GM10248 (cell line): ENCODE measurements around the gene FJX1.

ENCODE experiments used
- CTCF ChIA-PET: fragments of 300-600 bp; sonication (Branson Sonifier 250); formaldehyde crosslinking; extraction: SDS; loops from one replicate; lab custom pipeline; 2021; ENCODE audit warnings: antibody characterized with exemption; lab: Yijun Ruan, JAX
- POLR2A ChIA-PET: fragments of 350-650 bp; sonication (Branson Sonifier 250); formaldehyde crosslinking; extraction: SDS; loops from one replicate; lab custom pipeline; 2020; ENCODE audit warnings: antibody characterized with exemption; lab: Yijun Ruan, JAX
- DNase-seq: peaks from one replicate; pipeline ENCODE4 v3.0.0; 2012; ENCODE audit errors: extremely low spot score
- TF ChIP-seq, protein P1 (sequence below): IDR thresholded peaks from 2 replicates; pipeline ENCODE4 v1.5.1; 2012; ENCODE audit warnings: mild to moderate bottlenecking, low read depth; ENCODE audit errors: extremely low read depth, missing control alignments, control extremely low read depth

FJX1 gene

DNA sequence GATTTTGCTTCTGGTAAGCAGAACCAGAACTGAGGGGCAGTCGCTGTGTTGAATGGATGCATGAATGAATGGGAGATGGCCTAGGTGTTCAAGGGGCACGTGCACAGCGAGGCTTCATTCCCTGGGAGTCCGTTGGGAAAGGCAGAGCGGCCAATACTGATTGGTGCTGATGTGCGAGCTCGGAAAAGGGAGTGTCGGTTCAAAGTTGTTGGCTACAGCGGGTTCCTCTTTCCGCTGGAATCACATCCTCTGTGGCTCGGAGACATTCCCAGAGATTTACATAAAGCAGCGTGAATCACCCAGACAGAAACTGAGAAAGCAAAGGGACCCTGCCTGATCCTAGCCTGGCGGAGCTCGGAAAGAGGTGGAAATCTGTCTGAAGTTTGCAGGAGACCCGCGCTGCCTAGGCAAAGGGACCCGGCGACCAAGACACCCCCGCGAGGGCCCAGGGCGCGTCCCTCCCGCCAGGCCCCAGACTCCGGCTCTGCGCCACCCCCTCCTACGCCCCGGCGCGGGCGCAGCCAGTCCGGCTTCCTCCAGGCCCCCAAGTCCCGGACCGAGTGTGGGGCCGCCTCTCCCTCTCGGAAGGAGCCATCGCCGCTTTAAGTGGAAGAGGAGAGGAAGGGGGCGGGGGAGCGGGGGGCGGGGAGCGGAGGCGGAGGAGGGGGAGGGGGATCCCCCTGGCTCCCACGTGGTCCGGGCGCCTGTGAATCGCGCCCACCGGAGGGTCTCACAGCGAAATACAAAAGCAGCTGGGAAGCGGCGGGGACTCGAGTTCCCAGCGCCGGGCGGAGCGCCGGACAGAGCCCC is at the start of gene FJX1:
Gene FJX1, plus strand, starts transcription at position 774 of the 810 bp plus-strand sequence. CDS start 177 bp downstream, outside the sequence.
- peak; percentile 76 for DNase-seq

DNA sequence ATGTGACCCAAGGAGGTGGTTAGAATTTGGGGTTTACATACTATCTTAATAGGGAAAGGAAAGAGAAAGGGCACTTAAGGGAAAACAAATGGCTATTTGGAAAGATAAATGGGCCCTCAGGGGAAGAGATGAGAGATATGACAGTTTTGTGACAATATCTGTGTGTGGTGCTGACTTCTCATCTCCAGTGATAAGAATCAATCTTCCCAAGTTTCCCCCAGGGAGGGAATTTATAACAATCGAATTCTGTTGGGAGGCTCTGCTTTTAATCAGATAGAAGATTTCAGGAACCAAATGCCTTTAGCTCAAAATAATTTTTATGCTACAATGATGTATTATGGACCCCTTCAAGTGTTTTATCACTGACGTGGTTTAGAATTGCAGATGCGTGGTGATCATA is 46.6 kb upstream of the FJX1 start:
- TF ChIP-seq, protein P1, sequence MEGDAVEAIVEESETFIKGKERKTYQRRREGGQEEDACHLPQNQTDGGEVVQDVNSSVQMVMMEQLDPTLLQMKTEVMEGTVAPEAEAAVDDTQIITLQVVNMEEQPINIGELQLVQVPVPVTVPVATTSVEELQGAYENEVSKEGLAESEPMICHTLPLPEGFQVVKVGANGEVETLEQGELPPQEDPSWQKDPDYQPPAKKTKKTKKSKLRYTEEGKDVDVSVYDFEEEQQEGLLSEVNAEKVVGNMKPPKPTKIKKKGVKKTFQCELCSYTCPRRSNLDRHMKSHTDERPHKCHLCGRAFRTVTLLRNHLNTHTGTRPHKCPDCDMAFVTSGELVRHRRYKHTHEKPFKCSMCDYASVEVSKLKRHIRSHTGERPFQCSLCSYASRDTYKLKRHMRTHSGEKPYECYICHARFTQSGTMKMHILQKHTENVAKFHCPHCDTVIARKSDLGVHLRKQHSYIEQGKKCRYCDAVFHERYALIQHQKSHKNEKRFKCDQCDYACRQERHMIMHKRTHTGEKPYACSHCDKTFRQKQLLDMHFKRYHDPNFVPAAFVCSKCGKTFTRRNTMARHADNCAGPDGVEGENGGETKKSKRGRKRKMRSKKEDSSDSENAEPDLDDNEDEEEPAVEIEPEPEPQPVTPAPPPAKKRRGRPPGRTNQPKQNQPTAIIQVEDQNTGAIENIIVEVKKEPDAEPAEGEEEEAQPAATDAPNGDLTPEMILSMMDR: no peak
- ChIA-PET CTCF (no interaction called here), POLR2A (no interaction called here)
- no peak for DNase-seq

More for the DNA sequence above, at the start of gene FJX1:
- TF ChIP-seq, protein P1: no peak
- POLR2A ChIA-PET: no interaction called here
- CTCF ChIA-PET: interaction anchor here (0.9 to 3.9 kb wide), 3 partner anchors 204 to 649 kb away, joined by 3 to 18 read pairs (median 4); no protein-coding TSS in a partner anchor

DNA sequence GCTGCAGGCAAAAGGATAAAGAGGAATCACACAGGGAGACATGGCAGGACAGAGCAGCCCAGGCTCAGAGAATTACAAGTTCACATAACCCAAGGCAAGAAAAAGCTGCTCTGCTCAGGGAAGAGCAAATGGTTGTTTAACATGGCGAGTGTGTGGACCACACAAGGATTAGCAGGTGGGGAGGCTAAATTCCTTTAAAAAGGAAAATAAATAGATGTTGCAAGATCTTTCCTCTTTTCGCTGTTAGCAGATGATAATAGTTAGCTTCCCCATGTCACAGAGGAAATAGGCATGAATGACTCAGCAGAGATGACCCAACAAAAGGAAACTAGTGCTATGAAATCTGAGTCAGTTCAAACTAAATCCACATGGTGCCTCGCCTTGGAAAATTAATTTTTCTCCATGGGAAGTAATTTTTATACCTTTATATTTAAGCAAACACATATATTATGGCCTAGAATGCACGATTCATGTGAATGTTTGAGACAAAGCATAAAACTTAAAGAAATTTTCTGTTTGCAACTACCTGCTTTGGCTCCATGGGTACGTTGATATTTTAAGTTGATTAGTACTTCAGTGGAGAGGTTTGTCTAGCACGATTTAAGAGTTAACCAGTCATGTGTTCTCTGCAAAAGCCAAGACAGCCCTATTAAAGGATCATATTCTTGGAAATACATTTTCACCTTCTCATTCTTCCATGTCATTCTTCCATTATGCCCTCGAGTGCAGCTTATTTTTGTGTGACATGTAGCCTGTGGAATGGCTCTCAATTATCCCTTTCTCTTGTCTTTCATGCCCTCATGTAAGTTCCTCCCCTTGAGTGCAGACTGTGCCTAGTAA is 38.5 kb upstream of the FJX1 start:
- DNase-seq: no peak
- ChIA-PET CTCF (no interaction called here), POLR2A (no interaction called here)
- TF ChIP-seq, protein P1: no peak

DNA sequence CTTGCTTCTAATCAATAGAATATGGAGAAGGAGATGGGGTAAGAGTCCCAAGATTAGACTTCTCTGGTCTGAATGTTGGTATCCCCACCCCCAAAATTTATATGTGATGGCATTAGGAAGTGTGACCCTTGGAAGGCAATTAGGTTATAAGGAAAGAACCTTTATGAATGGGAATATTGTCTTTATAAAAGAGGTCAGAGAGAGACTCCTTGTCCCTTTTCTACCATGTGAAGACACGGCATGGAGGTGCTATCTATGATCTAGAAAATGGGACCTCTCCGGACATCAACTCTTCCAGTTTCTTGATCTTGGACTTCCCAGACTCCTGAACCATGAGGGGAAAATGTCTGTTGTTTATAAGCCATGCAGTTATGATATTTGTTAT is 37.9 kb upstream of the FJX1 start:
- TF ChIP-seq, protein P1: no peak
- ChIA-PET POLR2A (no interaction called here), CTCF (no interaction called here)
- DNase-seq: no peak

- CTCF ChIA-PET: interaction anchor here (1.0 kb wide), 1 partner anchor 240 kb away, joined by 3 read pairs; no protein-coding TSS in a partner anchor
- no peak for DNase-seq
- POLR2A ChIA-PET: no interaction called here
- TF ChIP-seq, protein P1: no peak
Observed at GRCh38 chr11:35582033-35582432, 36.2 kb upstream of the FJX1 start.

- TF ChIP-seq, protein P1: no peak
- ChIA-PET CTCF (interaction anchor here (0.7 to 1.0 kb wide), 2 partner anchors 19 to 239 kb away, joined by 3 read pairs; no protein-coding TSS in a partner anchor), POLR2A (no interaction called here)
- no peak for DNase-seq
Observed at GRCh38 chr11:35583126-35583525, 35.1 kb upstream of the FJX1 start.
